ENCODE measurements around the gene UBE2D3. TPM values are rescaled to one million over a fixed set of nuclear protein-coding genes. Genes with fewer than 3 reads are reported as not detected.

The UBE2D3 gene
- total RNA-seq (2021) (326 to 351 TPM (median 334 TPM) in 3 replicates), Bru-seq, nascent RNA (percentile 97 among the genes with signal in this experiment)
- long read RNA-seq, experiment 1, full-length matches to known transcripts: 1,108 of 1,448 reads
- long read RNA-seq, experiment 1, partial matches to known transcripts: 232 of 1,448 reads
- long read RNA-seq, experiment 1, other reads (novel, unspliced or antisense): 108 of 1,448 reads
- long read RNA-seq, experiment 2, partial matches to known transcripts: 38 of 495 reads
- long read RNA-seq, experiment 2, other reads (novel, unspliced or antisense): 456 of 495 reads
- long read RNA-seq, experiment 3, transcript UBE2D3-210 (8 exons, 3,990 nt): major isoform, 151 of 377 reads
- long read RNA-seq, experiment 3, transcript UBE2D3-208 (8 exons, 2,227 nt): minor isoform, 58 of 377 reads
- long read RNA-seq, experiment 3, transcript UBE2D3-207 (8 exons, 2,368 nt): minor isoform, 70 of 377 reads
- long read RNA-seq, experiment 3, transcript UBE2D3-221 (8 exons, 577 nt): minor isoform, 6 of 377 reads
- long read RNA-seq, experiment 3, partial matches to known transcripts: 37 of 377 reads
- long read RNA-seq, experiment 3, other reads (novel, unspliced or antisense): 36 of 377 reads

GRCh38 chr4:102826890-102827673 lies at the start of gene UBE2D3:
TSS of gene UBE2D3 (minus strand) at chr4:102827551. CDS start at chr4:102826508, 1,043 bp downstream.
- CTCF ChIA-PET: interaction anchor here (1.0 to 1.5 kb wide), 4 partner anchors 41 to 248 kb away, joined by 4 to 5 read pairs (median 4); no protein-coding TSS in a partner anchor
- ATAC-seq (peak; percentile 27), DNase-seq (ENCODE audit: low spot score) (peak; percentile 92)
- Mint-ChIP-seq H3K4me1 (peaks cover 45% of the 10 kb centered on the region), H3K9me3 (no peaks in the 10 kb centered on the region), H3K4me3 (no peak within 1 kb of the TSS), H3K27ac (no peak within 1 kb of the TSS; the same call in none of the 2 replicates), H3K36me3 (peaks cover 11% of the 10 kb centered on the region), H3K27me3 (ENCODE audit: low read depth) (no peaks in the 10 kb centered on the region)
- POLR2A ChIA-PET: interaction anchor here (0.5 to 6.0 kb wide), 20 partner anchors 9 to 272 kb away, joined by 3 to 113 read pairs (median 4); partner anchors contain the start of genes BDH2, CISD2 and MANBA
- no peak for TF ChIP-seq OVOL2 (CRISPR knock-in tag; IDR thresholded peaks at IDR 0.05; ENCODE audit: borderline replicate concordance)
- TF ChIP-seq ZNF138 (CRISPR knock-in tag; conservative IDR thresholded peaks at IDR 0.05): no peak
- 0 out of 2 replicates have a peak, but pooled peaks have one; percentile 7 for TF ChIP-seq ETV6 (CRISPR knock-in tag; IDR thresholded peaks at IDR 0.05)
- TF ChIP-seq E2F4 (CRISPR knock-in tag; IDR thresholded peaks at IDR 0.05; ENCODE audit: borderline replicate concordance, low read depth): peak; percentile 77; the same call in 1 of the 2 replicates
- no peak for TF ChIP-seq HMGA2 (CRISPR knock-in tag; IDR thresholded peaks at IDR 0.05)
- peak; percentile 68 for TF ChIP-seq FOXP4 (CRISPR knock-in tag; IDR thresholded peaks at IDR 0.05)
- no peak; the same call in 1 of the 2 replicates for TF ChIP-seq E2F5 (CRISPR knock-in tag; IDR thresholded peaks at IDR 0.05)
- TF ChIP-seq PRRX2 (CRISPR knock-in tag; IDR thresholded peaks at IDR 0.05): 0 out of 2 replicates have a peak, but pooled peaks have one; percentile 33
- no peak for TF ChIP-seq ZNF219 (CRISPR knock-in tag; IDR thresholded peaks at IDR 0.05; ENCODE audit: borderline replicate concordance)
- 0 out of 2 replicates have a peak, but pooled peaks have one; percentile 43 for TF ChIP-seq ATF3 (CRISPR knock-in tag; conservative IDR thresholded peaks at IDR 0.05)
- TF ChIP-seq ZSCAN18 (CRISPR knock-in tag; IDR thresholded peaks at IDR 0.05): no peak
- TF ChIP-seq KAT7 (CRISPR knock-in tag; IDR thresholded peaks at IDR 0.05; ENCODE audit: borderline replicate concordance): peak; percentile 51; the same call in 1 of the 2 replicates
- peak; percentile 52 for TF ChIP-seq MYBL2 (CRISPR knock-in tag; IDR thresholded peaks at IDR 0.05)
- TF ChIP-seq TCF7 (CRISPR knock-in tag; IDR thresholded peaks at IDR 0.05; ENCODE audit: low read depth): no peak
- no peak for TF ChIP-seq ATF1 (CRISPR knock-in tag; IDR thresholded peaks at IDR 0.05)
- no peak for TF ChIP-seq CTCF (IDR thresholded peaks at IDR 0.05)
- TF ChIP-seq HMGXB4 (CRISPR knock-in tag; IDR thresholded peaks at IDR 0.05): peak; percentile 53
- TF ChIP-seq FOXK1 (CRISPR knock-in tag; IDR thresholded peaks at IDR 0.05): 0 out of 2 replicates have a peak, but pooled peaks have one; percentile 34
- no peak for TF ChIP-seq ATF2 (CRISPR knock-in tag; IDR thresholded peaks at IDR 0.05; ENCODE audit: borderline replicate concordance, low read depth)
